B cell (primary cell): ENCODE results near the gene RALA.

Experiments
- EZH2 ChIP-seq: IDR thresholded peaks from 2 replicates; pipeline ENCODE4 v1.6.1; 2012; ENCODE audit warnings: borderline replicate concordance, low read depth, mild to moderate bottlenecking, moderate library complexity, low read length; ENCODE audit not compliant: insufficient read depth, poor library complexity, severe bottlenecking
- TF ChIP-seq, protein P1 (sequence below): fragments of 200-600 bp; IDR thresholded peaks from one replicate; pipeline ENCODE4 v1.8.0; 2022; ENCODE audit warnings: antibody characterized with exemption, mild to moderate bottlenecking

- no peak for TF ChIP-seq EZH2
- TF ChIP-seq, protein P1, sequence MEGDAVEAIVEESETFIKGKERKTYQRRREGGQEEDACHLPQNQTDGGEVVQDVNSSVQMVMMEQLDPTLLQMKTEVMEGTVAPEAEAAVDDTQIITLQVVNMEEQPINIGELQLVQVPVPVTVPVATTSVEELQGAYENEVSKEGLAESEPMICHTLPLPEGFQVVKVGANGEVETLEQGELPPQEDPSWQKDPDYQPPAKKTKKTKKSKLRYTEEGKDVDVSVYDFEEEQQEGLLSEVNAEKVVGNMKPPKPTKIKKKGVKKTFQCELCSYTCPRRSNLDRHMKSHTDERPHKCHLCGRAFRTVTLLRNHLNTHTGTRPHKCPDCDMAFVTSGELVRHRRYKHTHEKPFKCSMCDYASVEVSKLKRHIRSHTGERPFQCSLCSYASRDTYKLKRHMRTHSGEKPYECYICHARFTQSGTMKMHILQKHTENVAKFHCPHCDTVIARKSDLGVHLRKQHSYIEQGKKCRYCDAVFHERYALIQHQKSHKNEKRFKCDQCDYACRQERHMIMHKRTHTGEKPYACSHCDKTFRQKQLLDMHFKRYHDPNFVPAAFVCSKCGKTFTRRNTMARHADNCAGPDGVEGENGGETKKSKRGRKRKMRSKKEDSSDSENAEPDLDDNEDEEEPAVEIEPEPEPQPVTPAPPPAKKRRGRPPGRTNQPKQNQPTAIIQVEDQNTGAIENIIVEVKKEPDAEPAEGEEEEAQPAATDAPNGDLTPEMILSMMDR = no peak
Measured at GRCh38 chr7:39709029-39709428, 85.7 kb downstream of the RALA start.
